Trophoblast cell (in vitro differentiated cells and primary cell): Measurements from ENCODE around the gene YIF1B.

ENCODE experiments used
- DNase-seq, 2 donors: peaks; one replicate each; pipeline ENCODE4 v3.0.0-alpha.2; 2016
- H2AFZ ChIP-seq: 2 replicates; pipeline ENCODE4 v1.6.1; 2013; ENCODE audit warnings: low read length, moderate library complexity, mild to moderate bottlenecking; ENCODE audit not compliant: insufficient read depth, poor library complexity
- H2AK5ac ChIP-seq: 2 replicates; pipeline ENCODE4 v1.6.1; 2013; ENCODE audit warnings: mild to moderate bottlenecking, low read length
- H2BK120ac ChIP-seq: 2 replicates; pipeline ENCODE4 v1.6.1; 2013; ENCODE audit warnings: low read length, mild to moderate bottlenecking, moderate library complexity; ENCODE audit not compliant: insufficient read depth, poor library complexity
- H2BK12ac ChIP-seq: 2 replicates; pipeline ENCODE4 v1.6.1; 2013; ENCODE audit warnings: mild to moderate bottlenecking, low read length, moderate library complexity
- H2BK5ac ChIP-seq: 2 replicates; pipeline ENCODE4 v1.6.1; 2013; ENCODE audit warnings: low read length, low read depth, moderate library complexity, mild to moderate bottlenecking; ENCODE audit not compliant: poor library complexity
- H3K14ac ChIP-seq: 2 replicates; pipeline ENCODE4 v1.6.1; 2013; ENCODE audit warnings: mild to moderate bottlenecking, low read length
- H3K18ac ChIP-seq: 2 replicates; pipeline ENCODE4 v1.6.1; 2013; ENCODE audit warnings: mild to moderate bottlenecking, low read length
- H3K23ac ChIP-seq: 2 replicates; pipeline ENCODE4 v1.6.1; 2013; ENCODE audit warnings: low read length
- H3K27ac ChIP-seq: 2 replicates; pipeline ENCODE4 v1.5.1; 2013; ENCODE audit warnings: low read depth, mild to moderate bottlenecking, inconsistent platforms, low read length, moderate library complexity
- H3K27me3 ChIP-seq: 2 replicates; pipeline ENCODE4 v1.6.1; 2013; ENCODE audit warnings: inconsistent platforms, mild to moderate bottlenecking, low read length, moderate library complexity; ENCODE audit not compliant: insufficient read depth
- H3K36me3 ChIP-seq, 2 experiments: 1 replicate in 1 of 2; 2 replicates in 1 of 2; pipeline ENCODE4 v1.6.1; 2013; ENCODE audit warnings: low read length in 2 of 2, mild to moderate bottlenecking in 2 of 2, moderate library complexity in 1 of 2; ENCODE audit not compliant: insufficient read depth in 2 of 2, control insufficient read depth in 1 of 2
- H3K4ac ChIP-seq: 2 replicates; pipeline ENCODE4 v1.6.1; 2013; ENCODE audit warnings: low read depth, mild to moderate bottlenecking, low read length, moderate library complexity
- H3K4me1 ChIP-seq, 2 experiments: 1 replicate in 1 of 2; 2 replicates in 1 of 2; pipeline ENCODE4 v1.6.1; 2013; ENCODE audit warnings: low read length in 2 of 2, mild to moderate bottlenecking in 2 of 2, moderate library complexity in 1 of 2; ENCODE audit not compliant: insufficient read depth in 2 of 2, control insufficient read depth in 1 of 2
- H3K4me2 ChIP-seq: 2 replicates; pipeline ENCODE4 v1.6.1; 2013; ENCODE audit warnings: inconsistent platforms, mild to moderate bottlenecking, low read length, moderate library complexity
- H3K4me3 ChIP-seq: 2 replicates; pipeline ENCODE4 v1.5.1; 2013; ENCODE audit warnings: mild to moderate bottlenecking, low read depth, low read length, inconsistent platforms
- H3K79me1 ChIP-seq: one replicate; pipeline ENCODE4 v1.6.1; 2013; ENCODE audit warnings: low read length
- H3K79me2 ChIP-seq: 2 replicates; pipeline ENCODE4 v1.6.1; 2013; ENCODE audit warnings: low read length, mild to moderate bottlenecking; ENCODE audit not compliant: control insufficient read depth, insufficient read depth, poor library complexity
- H3K9ac ChIP-seq: 2 replicates; pipeline ENCODE4 v1.6.1; 2013; ENCODE audit warnings: mild to moderate bottlenecking, low read length
- H3K9me3 ChIP-seq: 2 replicates; pipeline ENCODE4 v1.6.1; 2013; ENCODE audit warnings: low read depth, mild to moderate bottlenecking, control low read depth, inconsistent platforms, low read length; ENCODE audit not compliant: insufficient read depth
- H4K12ac ChIP-seq: 2 replicates; pipeline ENCODE4 v1.6.1; 2013; ENCODE audit warnings: low read depth, mild to moderate bottlenecking, low read length, moderate library complexity
- H4K8ac ChIP-seq: 2 replicates; pipeline ENCODE4 v1.6.1; 2013; ENCODE audit warnings: low read depth, mild to moderate bottlenecking, low read length, moderate library complexity
- H4K91ac ChIP-seq: one replicate; pipeline ENCODE4 v1.6.1; 2013; ENCODE audit warnings: low read depth, mild to moderate bottlenecking, low read length, moderate library complexity
- WGBS: extraction: QIAGEN DNeasy Blood & Tissue Kit; methylation state at CpG from one replicate; pipeline ENCODE4 v1.1.7; 2013; ENCODE audit warnings: missing lambda C conversion rate; ENCODE audit not compliant: insufficient read length, insufficient coverage; ENCODE audit errors: extremely low coverage; 5-methylcytosine and 5-hydroxymethylcytosine counted together

The YIF1B gene

DNA sequence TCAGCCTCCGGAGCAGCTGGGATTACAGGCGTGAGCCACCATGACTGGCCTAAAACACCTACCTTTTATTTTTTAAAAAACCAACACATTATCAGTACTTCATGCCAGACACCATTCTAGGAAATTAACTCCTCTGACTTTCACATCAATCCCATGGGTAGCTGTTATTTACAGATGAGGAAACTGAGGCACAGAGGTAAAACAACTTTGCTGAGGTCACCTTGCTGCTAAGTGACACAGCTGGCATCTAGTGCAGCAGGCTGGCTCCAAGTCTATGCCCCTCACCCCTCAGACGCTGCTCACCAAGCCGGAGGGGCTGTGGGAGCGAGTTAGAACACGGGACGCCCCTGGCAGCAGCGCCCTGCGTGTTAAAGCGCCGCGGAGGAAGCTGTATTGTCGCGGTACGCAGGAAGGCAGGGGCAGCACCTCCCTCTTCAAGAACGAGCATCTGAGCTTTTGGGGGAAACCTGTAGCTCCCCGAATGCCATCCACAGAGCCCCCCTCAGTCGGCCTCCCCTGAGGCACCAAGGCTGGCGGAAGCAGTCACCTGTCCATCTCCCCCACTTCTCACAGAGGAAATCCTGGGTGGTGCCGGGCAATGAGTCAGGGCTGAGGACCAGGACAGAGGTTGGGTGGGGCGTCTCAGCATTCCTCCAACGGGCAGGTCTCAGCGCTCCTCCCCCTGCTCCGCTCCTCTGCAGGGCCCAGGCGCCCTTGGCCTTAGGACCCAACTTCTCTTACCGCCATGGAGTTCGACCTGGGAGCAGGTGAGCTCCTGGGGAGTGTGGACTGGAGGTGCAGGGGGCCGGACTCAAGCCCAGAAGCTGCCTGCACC lies 12.0 kb downstream of the YIF1B start, which contains the start of gene C19orf33:
Gene C19orf33 (plus strand): TSS at position 735 of the 835 bp plus-strand sequence. CDS start 11 bp downstream, at position 746.
- Histone ChIP-seq H3K23ac (no peak within 1 kb of the TSS), H3K18ac (peak within 1 kb of the TSS; percentile 29), H2AFZ (no peak within 1 kb of the TSS), H3K79me2 (no peaks in the 10 kb centered on the region), H3K4ac (no peak within 1 kb of the TSS), H3K9me3 (no peaks in the 10 kb centered on the region), H2BK12ac (peak within 1 kb of the TSS; percentile 53), H4K91ac (peak within 1 kb of the TSS; percentile 40), H3K14ac (no peak within 1 kb of the TSS), H3K36me3 (peaks cover 17 to 20% of the 10 kb centered on the region in 2 experiments), H3K4me3 (no peak within 1 kb of the TSS), H3K9ac (no peak within 1 kb of the TSS), H3K27me3 (no peaks in the 10 kb centered on the region), H4K12ac (no peak within 1 kb of the TSS), H3K4me1 (peaks cover 21 to 31% of the 10 kb centered on the region in 2 experiments), H3K79me1 (peaks cover 5% of the 10 kb centered on the region), H4K8ac (no peak within 1 kb of the TSS), H2BK120ac (no peak within 1 kb of the TSS), H2AK5ac (peak within 1 kb of the TSS; percentile 1), H3K27ac (no peak within 1 kb of the TSS), H2BK5ac (no peak within 1 kb of the TSS), H3K4me2 (peak within 1 kb of the TSS; percentile 9)
- DNase-seq, result peak; percentile 55 to 71
- no CpG with 5 or more reads among the region's 28 CpGs for WGBS

DNA sequence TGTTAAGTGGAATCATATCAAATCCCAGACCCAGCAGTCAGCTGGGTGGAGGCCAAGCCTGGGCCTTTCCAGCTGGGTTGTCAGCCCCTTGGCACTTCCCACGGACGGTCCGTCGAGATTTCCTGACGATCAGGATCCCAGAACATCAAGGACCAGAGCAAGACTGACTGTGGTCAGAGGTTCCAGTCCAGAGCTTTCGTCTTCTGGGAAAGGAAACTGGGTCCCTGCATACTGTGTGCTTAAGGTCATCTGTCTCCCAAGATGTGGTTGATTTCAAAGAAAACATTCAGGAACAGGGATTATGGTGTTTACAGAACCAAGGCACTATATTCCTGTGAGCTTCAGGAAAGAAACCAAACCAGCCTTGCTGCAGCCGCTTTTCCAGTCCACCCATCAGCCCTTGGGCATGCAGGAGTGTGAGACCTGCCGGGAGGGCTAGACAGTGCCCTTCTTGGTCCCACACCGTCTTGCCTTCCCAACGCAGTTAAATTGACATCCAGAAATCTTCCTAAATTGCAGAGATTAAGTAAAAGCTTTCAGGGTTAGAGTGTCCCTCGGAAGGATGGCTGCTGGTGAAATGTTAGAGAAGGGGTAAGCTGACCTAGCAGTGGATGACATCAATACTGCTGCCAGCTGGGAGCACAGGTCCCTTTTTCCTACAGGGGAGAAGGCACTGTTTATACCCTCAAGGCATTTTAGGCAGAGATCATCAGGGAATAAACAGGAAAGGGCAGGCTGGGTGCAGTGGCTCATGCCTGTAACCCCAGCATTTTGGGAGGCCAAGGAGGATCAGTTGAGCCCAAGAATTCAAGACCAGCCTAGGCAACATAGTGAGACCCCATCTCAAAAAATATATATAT lies 16.7 kb downstream of the YIF1B start:
- no CpG with 5 or more reads among the region's 11 CpGs for WGBS
- H3K4me3 ChIP-seq, result no peak overlapping the region

DNA sequence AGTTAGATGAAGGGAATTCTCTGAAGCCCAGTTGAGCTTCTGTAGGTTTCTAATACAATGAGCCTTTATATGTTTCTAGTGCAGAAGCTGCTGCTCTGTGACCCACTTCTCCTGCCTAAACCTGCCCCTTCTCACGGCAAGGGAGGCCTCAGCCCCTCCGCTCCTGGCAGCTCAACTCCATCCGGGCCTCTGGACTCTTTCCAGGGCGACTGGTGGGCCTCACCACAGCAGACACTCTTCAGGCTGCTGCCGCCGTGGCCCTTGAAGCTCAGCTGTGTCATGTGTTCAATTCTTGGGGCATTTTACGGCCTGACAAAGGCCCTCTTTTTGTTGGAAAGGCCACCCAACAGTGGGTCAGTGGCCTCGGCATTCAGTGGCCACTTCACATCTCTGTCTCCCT lies 21.7 kb downstream of the YIF1B start:
- Histone ChIP-seq H3K14ac (no peak overlapping the region), H2BK5ac (no peak overlapping the region), H2BK120ac (no peak overlapping the region), H3K23ac (no peak overlapping the region), H3K9ac (no peak overlapping the region), H3K27me3 (no peaks in the 10 kb centered on the region), H3K4ac (no peak overlapping the region), H3K4me3 (no peak overlapping the region), H3K79me1 (no peaks in the 10 kb centered on the region), H4K8ac (no peak overlapping the region), H3K4me2 (no peak overlapping the region), H2AFZ (no peak overlapping the region), H3K18ac (no peak overlapping the region), H3K4me1 (peaks cover 5 to 8% of the 10 kb centered on the region in 2 experiments), H3K27ac (no peak overlapping the region), H2BK12ac (no peak overlapping the region), H3K36me3 (peaks cover 40 to 46% of the 10 kb centered on the region in 2 experiments), H3K9me3 (peaks cover 4% of the 10 kb centered on the region), H4K91ac (no peak overlapping the region), H3K79me2 (no peaks in the 10 kb centered on the region), H4K12ac (no peak overlapping the region), H2AK5ac (no peak overlapping the region)
- WGBS, result no CpG with 5 or more reads among the region's 8 CpGs
- no peak for DNase-seq

More for the DNA sequence above, 16.7 kb downstream of the YIF1B start:
- Histone ChIP-seq H2BK5ac (peak overlapping the region; percentile 5), H3K79me2 (no peaks in the 10 kb centered on the region), H3K23ac (no peak overlapping the region), H4K12ac (no peak overlapping the region), H3K4ac (no peak overlapping the region), H2BK120ac (no peak overlapping the region), H2AFZ (no peak overlapping the region), H4K8ac (no peak overlapping the region), H3K27me3 (no peaks in the 10 kb centered on the region), H3K79me1 (peaks cover 2% of the 10 kb centered on the region), H3K18ac (no peak overlapping the region), H3K4me1 (peaks cover 12 to 20% of the 10 kb centered on the region in 2 experiments), H3K4me2 (no peak overlapping the region), H3K14ac (no peak overlapping the region), H3K9me3 (peaks cover 2% of the 10 kb centered on the region), H3K27ac (peak overlapping the region; percentile 10), H4K91ac (no peak overlapping the region), H3K9ac (no peak overlapping the region), H2AK5ac (no peak overlapping the region), H2BK12ac (no peak overlapping the region), H3K36me3 (peaks cover 3 to 6% of the 10 kb centered on the region in 2 experiments)
- DNase-seq, result no peak

DNA sequence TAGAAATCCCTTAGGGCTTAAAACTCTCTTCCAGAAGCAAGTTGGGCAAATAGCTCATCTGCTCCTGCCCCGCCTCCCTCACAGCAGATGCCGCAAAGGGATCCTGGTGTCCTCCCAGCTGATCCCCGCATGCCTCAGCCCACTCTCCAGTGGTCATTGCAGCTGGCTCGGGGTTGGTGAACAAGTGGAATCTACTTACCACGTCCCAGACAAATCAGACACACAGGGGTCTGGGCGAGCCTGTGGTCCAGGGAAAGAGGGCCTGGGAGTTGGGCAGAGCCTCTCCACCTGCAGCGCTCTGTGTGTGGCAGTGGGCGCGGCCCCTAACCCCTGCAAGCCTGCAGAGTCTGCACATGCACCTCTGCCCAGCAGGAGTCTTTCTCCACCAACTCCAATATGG lies 22.5 kb downstream of the YIF1B start:
- Histone ChIP-seq H3K79me1 (no peaks in the 10 kb centered on the region), H3K9ac (no peak overlapping the region), H3K9me3 (peaks cover 2% of the 10 kb centered on the region), H2BK5ac (no peak overlapping the region), H3K23ac (no peak overlapping the region), H4K91ac (no peak overlapping the region), H3K18ac (no peak overlapping the region), H3K27ac (no peak overlapping the region), H4K12ac (no peak overlapping the region), H2BK120ac (no peak overlapping the region), H3K4me1 (peaks cover under 1 to 3% of the 10 kb centered on the region in 2 experiments), H2AK5ac (no peak overlapping the region), H3K36me3 (peaks cover 49 to 54% of the 10 kb centered on the region in 2 experiments), H4K8ac (no peak overlapping the region), H3K79me2 (no peaks in the 10 kb centered on the region), H2BK12ac (no peak overlapping the region), H3K14ac (no peak overlapping the region), H3K4me3 (no peak overlapping the region), H3K27me3 (no peaks in the 10 kb centered on the region), H3K4ac (no peak overlapping the region), H2AFZ (no peak overlapping the region), H3K4me2 (no peak overlapping the region)
- no CpG with 5 or more reads among the region's 9 CpGs for WGBS
- DNase-seq, result no peak
